ENCODE results near the gene BRD3OS.

DNA sequence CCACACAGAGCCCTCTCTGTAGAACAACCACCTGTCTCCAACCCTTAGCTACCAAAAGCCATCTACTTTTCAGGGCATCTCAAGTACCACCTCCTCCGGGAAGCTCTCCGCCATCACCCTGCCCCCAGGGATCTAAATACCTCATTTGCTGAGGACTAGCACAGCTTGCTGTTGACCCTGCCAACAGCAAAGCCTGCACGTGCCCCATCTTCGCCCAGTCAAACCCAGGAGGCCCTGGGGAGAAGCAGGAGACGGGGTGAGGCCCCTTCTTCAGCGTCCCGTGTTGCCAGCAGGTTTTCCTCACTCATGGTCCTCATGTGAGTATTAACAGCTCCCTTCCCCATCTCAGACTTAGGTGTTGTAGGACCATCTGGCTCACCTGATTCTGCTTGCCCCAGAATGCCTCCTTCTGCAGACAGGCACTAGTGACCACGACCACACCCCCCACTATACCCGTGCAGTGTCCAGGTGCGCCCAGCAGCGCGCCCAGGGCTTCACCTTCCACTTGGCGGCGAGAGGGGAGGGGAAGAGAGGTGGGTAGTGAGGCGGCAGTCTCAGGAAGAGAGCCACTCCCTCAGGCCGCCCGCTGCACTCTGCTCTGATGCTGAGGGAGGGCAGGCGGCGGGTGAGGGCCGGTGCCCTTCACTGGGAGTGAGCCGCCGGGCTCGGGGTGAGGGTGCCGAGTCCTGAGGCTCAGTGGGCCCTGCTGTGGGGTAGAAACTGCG is 44.3 kb upstream of the BRD3OS start:
- TF ChIP-seq, protein P1, sequence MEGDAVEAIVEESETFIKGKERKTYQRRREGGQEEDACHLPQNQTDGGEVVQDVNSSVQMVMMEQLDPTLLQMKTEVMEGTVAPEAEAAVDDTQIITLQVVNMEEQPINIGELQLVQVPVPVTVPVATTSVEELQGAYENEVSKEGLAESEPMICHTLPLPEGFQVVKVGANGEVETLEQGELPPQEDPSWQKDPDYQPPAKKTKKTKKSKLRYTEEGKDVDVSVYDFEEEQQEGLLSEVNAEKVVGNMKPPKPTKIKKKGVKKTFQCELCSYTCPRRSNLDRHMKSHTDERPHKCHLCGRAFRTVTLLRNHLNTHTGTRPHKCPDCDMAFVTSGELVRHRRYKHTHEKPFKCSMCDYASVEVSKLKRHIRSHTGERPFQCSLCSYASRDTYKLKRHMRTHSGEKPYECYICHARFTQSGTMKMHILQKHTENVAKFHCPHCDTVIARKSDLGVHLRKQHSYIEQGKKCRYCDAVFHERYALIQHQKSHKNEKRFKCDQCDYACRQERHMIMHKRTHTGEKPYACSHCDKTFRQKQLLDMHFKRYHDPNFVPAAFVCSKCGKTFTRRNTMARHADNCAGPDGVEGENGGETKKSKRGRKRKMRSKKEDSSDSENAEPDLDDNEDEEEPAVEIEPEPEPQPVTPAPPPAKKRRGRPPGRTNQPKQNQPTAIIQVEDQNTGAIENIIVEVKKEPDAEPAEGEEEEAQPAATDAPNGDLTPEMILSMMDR (IDR thresholded peaks at IDR 0.05), result no peak
- TF ChIP-seq ZFX (IDR thresholded peaks at IDR 0.05; ENCODE audit: borderline replicate concordance), result no peak

Data from 22Rv1 (cell line).